CD4-positive, alpha-beta T cell treated with Interleukin-6 at 100 ng/mL for 8 hours (primary cell): ENCODE data around the gene BFAR.
"Not testable (repeated sequence)": the region's sequence is repeated elsewhere in the genome, so short reads cannot be mapped to it uniquely, and the experiment has no call there.

ENCODE experiments used
- DNase-seq: peaks from one replicate; pipeline ENCODE4 v3.0.0-alpha.2; 2020; ENCODE audit warnings: mixed read lengths, low spot score

BFAR gene

DNA sequence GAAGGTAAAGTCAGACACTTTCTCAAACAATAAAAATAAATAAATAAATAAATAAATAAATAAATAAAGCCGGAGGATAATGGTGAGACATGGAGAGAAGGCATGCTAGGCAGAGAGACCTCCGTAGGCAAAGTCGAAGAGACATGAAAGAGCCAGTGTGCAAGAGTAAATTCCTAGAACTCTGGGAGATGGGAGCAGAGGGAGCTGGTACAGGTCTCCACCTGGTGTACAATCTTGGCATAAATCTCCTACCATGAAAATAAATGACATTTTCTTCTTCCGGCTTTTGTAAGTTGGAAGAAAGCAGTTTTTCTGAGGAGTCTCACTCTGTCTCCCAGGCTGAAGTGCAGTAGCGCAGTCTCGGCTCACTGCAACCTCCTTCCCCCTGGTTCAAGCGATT is 69.1 kb downstream of the BFAR start:
- not testable (repeated sequence) for DNase-seq

GRCh38 chr16:14702672-14703071 is 69.9 kb downstream of the BFAR start:
- not testable (repeated sequence) for DNase-seq

GRCh38 chr16:14703156-14704011 is 70.6 kb downstream of the BFAR start, which contains the start of gene NPIPA3:
NPIPA3 (plus strand) TSS chr16:14703411; CDS start chr16:14708944, 5,533 bp downstream.
- DNase-seq = not testable (repeated sequence)
